Hindlimb muscle (tissue), 1 donor: ENCODE data around the gene CCDC107. TPM values are rescaled to one million over a fixed set of nuclear protein-coding genes. Genes with fewer than 3 reads are reported as not detected.
"Not testable (repeated sequence)": the region's sequence is repeated elsewhere in the genome, so short reads cannot be mapped to it uniquely, and the experiment has no call there.

Source experiments
- DNase-seq: peaks from one replicate; pipeline ENCODE4 v3.0.0-alpha.2; 2013
- polyA plus RNA-seq: library from polyadenylated mRNA; unstranded; fragments of 120-200 nt; gene quantifications from one replicate; pipeline ENCODE4 v1.2.1, GENCODE V29; 2013; ENCODE audit not compliant: insufficient read length

CCDC107 gene
- polyA plus RNA-seq, 1 donor: 21.0 TPM

DNA sequence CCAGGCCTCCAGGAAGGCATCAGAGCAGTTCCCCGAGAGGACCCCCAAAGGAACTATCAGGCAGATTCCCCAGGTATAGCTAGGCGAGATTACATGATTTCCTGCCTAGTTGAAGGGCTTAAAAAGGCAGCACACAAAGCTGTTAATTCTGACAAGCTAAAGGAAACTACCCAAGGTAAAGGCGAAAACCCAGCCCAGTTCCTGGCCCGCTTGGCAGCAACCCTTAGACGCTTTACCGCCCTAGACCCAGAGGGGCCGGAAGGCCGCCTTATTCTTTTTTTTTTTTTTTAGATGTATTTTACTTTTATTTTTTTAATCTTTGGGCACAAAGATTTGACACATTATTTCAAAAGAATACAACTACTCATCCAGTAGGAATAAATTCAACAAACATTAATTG, 19.3 kb upstream of the CCDC107 start:
- not testable (repeated sequence) for DNase-seq

DNA sequence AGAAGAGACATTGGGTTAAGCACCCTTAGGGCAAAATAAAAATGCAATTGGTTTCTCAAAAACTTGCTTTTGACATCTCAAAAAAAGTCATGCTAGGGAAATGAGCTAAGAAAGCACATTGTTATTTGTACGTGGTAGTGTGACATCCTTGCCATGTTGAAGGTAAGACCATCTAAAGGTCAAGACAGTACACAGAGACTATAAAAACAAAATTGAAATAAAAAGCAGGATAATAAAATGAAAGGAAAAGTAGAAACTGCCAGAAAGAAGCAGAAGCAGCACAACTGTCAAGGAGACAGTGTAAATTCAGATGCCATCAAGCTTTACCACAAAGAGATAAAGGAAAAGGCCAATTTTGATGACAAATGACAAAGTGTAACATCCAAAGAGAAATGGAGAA, 18.9 kb upstream of the CCDC107 start:
- not testable (repeated sequence) for DNase-seq

DNA sequence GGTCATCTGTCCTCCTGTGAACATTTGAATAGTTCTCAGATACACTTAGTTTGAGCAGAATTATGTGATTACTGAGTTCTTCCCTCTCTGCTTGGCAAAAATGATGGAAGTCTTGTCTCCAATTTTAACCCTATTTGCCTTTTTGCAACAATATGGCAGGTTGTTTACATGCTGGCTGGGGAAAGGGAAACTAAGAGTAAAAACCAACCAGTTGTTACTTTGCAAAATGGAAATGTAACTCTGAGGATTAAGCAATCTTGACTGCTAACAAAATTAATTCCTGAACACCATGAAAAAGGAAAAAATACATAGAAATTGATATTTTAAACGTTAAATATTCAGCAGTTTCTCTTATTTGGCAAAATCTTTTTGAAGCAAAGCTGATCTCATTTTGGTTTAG, 18.5 kb upstream of the CCDC107 start:
- DNase-seq: no peak

DNA sequence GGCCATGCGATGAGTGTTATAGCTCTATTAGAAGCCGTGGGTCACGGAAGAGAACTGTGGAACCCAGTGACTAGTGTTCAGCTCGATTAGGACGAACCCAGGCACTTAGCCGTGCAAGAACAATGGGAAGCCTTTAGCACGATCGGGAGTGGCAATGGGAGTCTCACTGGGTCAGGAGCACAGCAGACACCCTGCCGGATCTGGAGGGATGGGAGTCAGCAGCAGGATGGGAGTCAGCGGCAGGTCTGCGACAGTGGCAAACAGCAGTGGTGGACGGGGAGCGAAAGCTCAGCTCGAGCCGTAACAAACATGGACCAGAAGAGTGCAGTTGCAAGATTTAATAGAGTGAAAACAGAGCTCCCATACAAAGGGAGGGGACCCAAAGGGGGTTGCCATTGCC, 17.7 kb upstream of the CCDC107 start:
- not testable (repeated sequence) for DNase-seq

DNA sequence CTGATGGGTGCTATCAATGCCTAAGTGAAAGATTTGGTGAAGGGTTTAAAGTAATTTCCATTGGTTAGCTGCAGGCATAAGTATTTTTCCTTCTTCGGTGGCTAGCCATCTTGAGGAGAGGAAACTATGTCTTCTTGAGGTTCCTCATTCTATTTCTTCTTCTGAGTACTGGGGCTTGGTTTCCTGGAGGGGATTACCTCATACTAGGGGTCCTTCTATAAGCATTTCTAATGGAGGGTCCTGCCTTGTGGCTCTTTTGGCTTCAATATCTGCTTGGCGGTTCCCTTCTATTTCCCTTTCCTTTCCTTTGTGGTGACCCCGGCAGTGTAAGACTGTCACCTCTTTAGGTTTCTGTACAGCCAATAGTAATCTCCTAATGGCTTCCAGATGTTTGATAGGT, 16.6 kb upstream of the CCDC107 start:
- not testable (repeated sequence) for DNase-seq

DNA sequence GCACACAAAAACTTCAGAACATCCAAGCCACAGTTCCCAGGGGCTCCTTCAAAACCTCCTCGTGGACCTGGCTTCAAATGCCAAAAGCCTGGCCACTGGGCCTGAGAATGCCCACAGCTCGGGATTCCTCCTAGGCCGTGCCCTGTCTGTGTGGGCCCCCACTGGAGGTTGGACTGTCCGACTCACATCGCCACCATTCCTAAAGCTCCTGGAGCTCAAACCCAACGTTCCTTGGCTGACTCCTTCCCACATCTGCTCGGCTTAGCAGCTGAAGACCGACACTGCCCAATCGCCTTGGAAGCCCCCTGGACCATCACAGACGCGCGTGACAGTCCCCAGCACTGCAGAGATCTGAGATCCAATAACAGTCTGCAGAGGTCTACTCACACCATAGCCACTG, 15.0 kb upstream of the CCDC107 start:
- DNase-seq: no peak

DNA sequence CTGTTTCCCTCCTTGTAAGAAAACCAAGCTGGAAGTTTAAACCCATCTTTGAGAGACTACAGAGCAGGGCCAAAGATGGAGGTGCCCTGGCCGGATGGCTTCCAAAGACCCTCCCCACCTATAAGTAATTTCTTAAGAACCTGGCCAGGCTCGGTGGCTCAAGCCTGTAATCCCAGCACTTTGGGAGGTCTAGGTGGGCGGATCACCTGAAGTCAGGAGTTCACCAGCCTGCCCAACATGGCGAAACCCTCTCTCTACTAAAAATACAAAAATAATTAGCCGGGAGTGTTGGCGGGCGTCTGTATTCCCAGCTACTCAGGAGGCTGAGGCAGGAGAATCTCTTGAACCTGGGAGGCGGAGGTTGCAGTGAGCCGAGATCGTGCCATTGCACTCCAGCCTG, 12.4 kb upstream of the CCDC107 start:
- not testable (repeated sequence) for DNase-seq

DNA sequence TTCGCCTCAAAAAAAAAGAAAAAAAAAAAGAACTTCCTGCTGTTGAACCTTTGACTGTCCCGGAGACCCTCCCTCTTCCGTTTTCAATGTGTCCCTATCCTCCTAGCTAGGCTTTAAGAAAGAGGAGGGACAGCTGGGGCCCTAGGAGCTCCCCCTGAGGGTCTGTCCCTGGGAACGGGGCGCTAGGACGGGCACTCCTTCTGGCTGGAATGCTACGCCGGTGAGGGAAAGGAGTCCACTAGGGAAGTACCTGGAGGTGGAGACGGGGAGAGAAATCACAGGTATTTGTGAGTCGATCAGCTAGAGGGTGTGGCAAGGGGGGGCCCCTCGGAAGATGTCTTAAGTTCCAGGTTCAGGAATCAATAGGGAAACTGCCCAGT, 11.9 kb upstream of the CCDC107 start:
- DNase-seq: no peak

DNA sequence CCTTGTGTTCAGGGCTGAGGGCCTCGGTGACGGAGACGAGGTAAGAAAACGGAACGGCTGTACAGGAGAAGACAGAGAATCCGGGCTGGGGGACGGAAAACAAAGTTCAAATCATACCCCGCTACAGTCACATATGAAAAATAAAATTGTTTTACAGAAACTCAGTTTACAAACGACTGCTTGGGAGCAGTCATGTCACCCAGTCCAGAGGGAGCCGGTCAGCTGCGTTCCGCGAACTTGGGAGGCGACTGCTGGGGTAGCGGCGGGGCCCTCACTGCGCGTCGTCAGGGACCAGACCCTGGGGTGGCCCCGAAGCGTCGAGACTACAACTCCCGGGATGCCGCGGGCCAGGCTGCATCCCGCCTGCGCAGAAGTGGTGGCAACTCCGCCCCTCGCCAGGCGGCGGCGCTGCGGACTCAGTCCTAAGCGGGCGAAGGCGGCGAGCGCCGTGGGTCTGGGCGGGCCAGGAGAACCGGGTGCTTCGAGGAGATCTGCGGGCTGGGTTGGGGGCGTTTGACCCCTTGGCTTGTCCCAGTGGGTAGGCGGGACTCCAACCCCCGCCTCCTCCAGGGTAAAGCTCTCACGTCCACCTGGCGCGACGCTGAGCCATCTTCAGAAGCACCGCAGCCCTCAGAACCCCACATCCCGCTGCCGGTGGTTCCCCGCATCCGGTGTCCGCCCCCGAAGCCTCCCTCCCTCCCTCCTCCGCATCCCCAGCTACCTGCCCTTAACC, 11.4 kb upstream of the CCDC107 start:
- peak; percentile 95 for DNase-seq

DNA sequence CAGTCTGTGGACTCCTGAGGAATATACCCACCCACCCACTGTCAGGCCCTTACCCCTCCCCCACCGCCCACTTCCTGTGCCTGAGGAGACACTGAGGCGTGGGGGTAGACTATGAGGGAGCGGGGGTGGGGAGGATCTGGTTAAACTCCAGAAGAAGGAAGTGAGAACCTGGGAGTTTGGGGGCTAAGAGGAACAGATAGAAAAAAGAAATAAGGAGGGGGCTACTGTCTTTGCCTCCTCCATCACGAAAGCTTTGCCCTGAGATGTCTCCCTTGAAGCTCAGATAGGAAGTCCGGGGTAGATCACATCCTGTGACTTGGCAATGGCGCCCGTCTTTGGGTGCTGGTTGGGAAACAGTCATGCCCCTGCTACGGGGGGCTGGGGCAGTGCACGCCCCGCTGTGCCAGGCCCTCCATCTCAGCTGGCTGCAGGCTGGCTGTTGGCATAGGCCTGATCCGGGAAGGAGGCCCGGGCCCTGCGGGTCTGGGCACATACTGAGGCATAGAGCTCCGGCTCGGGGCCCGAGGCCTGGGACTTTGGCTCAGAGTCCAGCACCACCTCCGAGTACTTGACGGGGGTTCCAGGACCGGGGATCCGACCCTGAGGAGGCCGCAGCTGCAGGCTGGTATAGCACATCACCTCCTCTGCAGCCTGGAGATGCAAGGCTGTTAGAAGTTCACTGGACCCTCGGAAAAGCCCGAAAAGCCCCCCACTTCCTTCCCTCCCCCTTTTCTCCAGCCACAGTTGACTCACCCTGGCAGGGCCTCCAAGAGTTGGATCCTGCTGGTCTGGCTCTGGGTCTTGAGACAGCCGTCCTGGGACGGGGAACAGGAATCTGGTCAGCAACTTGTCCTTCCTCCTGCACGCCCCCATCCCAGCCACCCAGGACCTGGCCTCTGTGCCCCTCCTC, 8.4 kb upstream of the CCDC107 start:
- DNase-seq: no peak

DNA sequence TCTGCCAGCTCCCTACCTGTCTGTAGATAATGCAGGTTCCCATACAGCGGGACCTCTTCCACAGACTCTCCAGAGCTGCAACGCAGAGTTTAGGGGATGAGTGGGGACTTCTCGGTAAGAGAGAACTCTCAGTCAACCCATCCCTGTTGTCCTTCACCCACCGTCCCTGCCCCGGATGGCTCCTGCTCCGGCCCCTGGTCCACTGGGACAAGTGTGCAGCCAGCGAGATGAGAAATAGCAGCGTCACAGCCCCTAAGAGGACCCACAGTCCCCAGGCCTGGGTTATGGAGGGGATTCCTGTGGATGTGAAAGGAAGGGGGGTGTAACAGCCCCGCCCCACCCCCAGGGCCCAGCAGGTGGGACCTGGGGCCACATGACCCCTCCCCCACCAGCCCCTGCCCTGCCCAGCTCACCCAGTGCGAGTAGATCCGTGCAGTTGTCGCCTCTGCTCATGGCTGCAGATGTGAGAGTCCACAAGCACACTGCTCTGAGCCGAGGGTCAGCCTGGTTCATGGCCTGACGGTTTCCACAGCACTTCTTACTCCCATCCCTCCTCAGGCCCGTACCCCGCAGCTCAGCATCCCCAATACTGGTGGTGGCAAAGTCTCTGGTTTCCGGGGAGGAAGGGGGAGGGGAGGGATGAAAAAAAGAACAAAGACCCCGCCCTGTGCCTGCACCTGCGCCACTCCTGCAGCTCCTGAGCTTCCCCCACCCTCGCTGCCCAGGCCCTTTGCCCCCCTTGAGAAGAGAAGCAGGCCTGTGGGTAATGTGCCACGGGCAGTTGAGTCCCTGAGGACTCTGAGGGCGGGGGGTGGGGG, 7.5 kb upstream of the CCDC107 start, which contains the start of gene SIT1:
Gene SIT1, minus strand, starts transcription at position 591 of the 818 bp plus-strand sequence. Its CDS starts 78 bp downstream, at position 513.
- DNase-seq: no peak

DNA sequence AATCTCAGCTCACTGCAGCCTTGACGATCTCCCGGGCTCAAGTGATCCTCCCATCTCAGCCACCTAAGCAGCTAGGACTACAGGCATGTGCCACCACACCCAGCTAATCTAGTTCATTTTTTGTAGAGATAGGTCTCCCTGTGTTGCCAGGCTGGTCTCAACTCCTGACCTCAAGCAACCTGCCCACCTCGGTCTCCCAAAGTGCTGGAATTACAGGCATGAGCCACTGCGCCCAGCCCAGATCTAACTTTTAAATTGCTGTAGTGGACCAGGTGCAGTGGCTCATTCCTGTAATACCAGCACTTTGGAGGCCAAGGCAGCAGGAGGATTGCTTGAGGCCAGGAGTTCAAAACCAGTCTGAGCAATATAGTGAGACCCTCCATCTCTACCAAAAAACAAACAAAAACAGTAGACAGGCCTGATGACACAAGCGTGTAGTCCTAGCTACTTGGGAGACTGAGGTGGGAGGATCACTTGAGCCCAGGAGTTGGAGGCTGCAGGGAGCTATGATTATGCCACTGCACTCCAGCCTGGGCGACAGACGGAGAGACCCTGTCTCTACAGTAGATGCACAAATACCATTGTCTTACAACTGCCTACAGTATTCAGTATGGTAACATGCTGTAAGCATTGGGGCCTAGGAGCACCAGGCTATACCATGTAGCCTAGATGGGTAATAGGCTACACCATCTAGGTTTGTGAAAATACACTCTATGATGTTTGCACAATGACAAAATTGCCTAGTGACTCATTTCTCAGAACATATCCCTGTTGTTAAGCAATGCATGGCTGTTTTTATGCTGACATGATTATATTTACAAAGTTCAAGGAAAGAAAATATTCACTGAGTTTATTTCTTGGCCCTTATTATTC, 5.9 kb upstream of the CCDC107 start:
- DNase-seq: no peak

DNA sequence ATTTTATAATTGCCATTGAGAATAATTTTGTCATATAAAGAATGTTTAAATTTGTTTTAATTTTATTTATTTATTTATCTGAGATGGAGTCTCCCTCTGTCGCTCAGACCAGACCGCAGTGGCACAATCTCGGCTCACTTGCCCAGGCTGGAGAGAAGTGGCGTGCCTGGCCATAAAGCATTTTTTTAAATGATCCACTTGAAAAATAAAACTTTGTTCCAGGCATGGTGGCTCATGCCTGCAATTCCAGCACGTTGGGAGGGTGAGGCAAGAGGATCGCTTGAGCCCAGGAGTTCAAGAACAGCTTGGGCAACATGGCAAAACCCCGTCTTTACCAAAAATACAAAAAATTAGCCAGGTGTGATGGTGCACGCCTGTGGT, 5.3 kb upstream of the CCDC107 start:
- no peak for DNase-seq

DNA sequence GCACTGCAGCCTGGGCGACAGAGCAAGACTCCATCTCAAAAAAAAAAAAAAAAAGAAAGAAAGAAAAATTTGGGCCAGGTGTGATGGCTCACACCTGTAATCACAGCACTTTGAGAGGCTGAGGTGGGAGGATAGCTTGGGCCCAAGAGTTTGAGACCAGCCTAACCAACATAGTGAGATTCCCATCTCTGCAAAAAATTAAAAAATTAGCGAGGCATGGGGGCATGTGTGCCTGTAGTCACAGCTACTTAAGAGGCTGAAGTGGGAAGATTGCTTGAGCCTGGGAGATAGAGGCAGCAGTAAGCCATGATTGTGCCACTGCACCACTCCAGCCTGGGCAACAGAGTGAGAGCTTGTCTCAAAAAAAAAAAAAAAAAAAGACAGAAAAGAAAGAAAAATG, 4.5 kb upstream of the CCDC107 start:
- no peak for DNase-seq

DNA sequence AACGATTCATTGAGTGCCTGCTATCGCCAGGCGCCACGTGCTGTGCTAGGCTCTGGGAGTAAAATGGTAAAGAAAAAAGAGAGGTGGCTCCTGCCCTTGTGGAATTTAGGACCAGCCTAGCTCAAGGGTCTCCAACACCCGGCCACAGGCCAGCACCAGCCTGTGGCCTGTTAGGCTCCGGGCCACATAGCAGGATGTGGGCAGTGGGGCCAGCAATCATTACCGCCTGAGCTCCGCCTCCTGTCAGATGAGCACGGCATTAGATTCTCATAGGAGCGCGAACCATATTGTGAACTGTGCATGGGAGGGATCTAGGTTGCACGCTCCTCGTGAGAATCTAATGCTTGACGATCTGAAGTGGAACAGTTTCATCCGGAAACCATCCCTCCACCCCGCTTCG, 1.7 kb upstream of the CCDC107 start:
- no peak for DNase-seq

DNA sequence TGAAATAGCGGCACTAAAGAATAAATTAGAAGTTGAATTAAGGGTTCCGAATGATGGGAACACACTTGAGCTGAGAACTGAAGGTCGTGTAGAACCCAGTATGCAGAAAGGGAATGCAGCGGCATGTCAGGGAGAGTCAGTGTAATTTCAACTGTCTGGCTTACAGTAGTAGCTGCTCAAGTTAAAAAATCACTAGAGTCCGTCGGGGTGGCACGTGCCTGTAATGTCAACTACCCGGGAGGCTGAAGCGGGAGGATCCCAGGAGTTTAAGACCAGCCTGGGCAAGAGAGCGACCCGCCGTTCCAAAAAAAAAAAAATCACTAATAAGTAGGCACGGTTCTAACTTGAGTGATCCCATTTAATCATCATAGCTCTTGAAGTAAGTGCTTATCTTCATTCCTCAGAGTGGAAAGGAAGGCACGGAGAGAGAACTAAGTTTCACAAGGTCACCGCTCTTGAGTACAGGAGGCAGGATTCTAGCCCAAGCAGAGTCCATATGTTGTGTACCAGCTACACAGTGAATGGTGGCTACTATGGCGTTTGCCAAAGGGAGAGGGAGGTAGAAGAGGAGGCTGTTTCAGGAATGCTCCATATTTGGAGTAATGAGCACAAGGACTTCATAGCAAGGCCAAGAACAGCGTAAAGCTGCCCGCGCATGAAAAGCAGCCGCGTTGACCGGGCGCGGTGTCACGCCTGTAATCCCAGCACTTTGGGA, 1.1 kb upstream of the CCDC107 start:
- no peak for DNase-seq

DNA sequence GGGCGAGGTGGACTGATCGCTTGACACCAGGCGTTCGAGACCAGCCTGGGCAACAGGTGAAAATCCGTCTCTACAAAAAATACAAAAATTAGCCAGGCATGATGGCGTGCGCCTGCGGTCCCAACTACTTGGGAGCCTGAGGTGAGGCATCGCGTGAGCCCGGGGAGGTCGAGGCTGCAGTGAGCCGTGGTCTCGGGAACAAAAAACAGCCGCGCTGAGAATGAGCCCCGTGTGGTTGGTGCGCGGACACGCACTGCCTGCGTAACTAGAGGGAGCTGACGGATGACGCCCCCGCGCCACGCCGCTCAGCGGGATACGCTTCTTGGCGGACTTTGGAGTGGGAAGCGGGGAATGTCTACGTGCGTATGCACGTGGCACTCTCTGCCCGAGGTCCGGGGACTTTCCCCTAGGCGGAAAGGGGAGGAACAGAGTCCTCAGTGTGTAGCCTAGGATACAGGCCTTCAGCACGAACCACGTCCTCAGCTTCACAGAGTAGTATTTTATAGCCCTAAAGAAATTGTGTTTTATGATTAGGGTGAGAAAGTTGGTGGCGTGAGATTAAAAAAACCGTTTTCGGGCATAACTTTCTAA, 451 bp upstream of the CCDC107 start, which contains the start of gene RMRP:
Gene RMRP, minus strand, starts transcription at position 474 of the 591 bp plus-strand sequence.
- DNase-seq: peak; percentile 98

DNA sequence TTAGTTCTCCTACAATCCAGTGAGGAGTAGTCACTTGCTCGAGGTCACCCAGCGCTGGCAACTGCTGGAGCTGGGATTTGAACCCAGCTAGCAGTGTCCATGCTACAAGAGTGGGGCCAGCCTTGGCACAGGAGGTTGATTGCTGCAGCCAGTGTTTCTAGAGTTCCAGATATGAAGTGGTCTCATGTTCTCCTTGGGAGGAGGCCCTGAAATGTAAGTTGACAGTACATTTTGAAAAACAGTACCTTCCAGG, 802 bp downstream of the CCDC107 start:
- DNase-seq: no peak

DNA sequence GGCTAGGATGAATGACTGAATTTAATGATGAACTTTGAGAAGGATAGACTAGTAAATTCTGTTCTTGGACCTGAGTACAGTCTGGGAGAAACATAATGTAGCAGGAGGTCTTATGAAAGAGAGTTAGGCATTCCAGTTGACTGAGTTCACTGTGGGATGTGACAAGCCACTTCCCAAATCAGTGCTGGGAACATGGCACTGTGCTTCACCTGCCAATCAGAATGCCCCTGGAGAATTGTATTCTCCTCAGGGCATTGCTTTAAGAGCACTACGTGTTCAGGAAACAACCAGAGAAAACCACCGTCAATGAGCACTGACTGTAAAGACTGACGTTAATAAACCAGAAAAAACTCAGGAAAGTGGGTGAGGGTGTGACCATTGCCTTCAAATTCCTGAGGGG, 1.2 kb downstream of the CCDC107 start:
- DNase-seq: no peak

DNA sequence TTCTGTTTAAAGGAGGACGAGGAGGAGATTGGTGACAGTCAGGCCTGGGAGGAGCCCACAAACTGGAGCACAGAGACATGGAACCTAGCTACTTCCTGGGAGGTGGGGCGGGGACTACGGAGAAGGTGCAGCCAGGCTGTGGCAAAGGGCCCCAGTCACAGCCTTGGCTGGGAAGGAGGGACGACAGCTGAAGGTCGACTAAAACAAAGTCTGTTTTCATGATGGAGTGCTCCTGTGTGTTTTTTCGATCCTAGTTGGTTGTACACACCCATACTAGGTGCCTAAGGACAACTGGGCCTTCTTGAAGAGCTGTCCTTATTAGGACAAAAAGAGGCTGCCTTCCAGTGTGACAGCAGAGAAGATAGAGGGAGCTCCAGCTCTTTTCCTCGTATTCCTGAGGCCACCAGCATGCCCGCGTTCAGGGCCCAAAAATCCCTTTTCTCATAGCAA, 2.9 kb downstream of the CCDC107 start:
- DNase-seq: no peak
